MM.1S (cell line): ENCODE data around the gene RHOV.
A peak's percentile ranks its signal among the peaks of the same experiment; 100 is the strongest.

Experiments
- DNase-seq: peaks from one replicate; pipeline ENCODE4 v3.0.0-alpha.2; 2015
- H2AFZ ChIP-seq: fragments of 300-600 bp; sonication (generic); 2 replicates; pipeline ENCODE4 v1.6.0; 2016; ENCODE audit warnings: antibody characterized with exemption, low read length
- H3F3A ChIP-seq: fragments of 300-600 bp; sonication (generic); 2 replicates; pipeline ENCODE4 v1.6.1; 2016; ENCODE audit warnings: mild to moderate bottlenecking, antibody characterized with exemption, low read length, moderate library complexity, mixed read lengths; ENCODE audit not compliant: insufficient read depth
- H3K27ac ChIP-seq: fragments of 300-600 bp; sonication (generic); 2 replicates; pipeline ENCODE4 v1.5.1; 2016; ENCODE audit warnings: mild to moderate bottlenecking, low read length
- H3K27me3 ChIP-seq: fragments of 300-600 bp; sonication (generic); replicated peaks from 2 replicates; pipeline ENCODE4 v1.6.0; 2016; ENCODE audit warnings: low read length; ENCODE audit not compliant: insufficient read depth
- H3K36me3 ChIP-seq: fragments of 300-600 bp; sonication (generic); replicated peaks from 2 replicates; pipeline ENCODE4 v1.6.1; 2016; ENCODE audit warnings: mild to moderate bottlenecking, low read length, mixed read lengths; ENCODE audit not compliant: insufficient read depth
- H3K4me1 ChIP-seq: fragments of 300-600 bp; sonication (generic); 2 replicates; pipeline ENCODE4 v1.6.1; 2016; ENCODE audit warnings: low read length, mixed read lengths
- H3K4me2 ChIP-seq: fragments of 300-600 bp; sonication (generic); 2 replicates; pipeline ENCODE4 v1.6.0; 2016; ENCODE audit warnings: low read depth, low read length
- H3K4me3 ChIP-seq: fragments of 300-600 bp; sonication (generic); 2 replicates; pipeline ENCODE4 v1.5.1; 2016; ENCODE audit warnings: low read length, mixed read lengths
- H3K79me2 ChIP-seq: fragments of 300-600 bp; sonication (generic); 2 replicates; pipeline ENCODE4 v1.6.1; 2016; ENCODE audit warnings: mixed run types, low read length, mixed read lengths
- H3K9ac ChIP-seq: fragments of 300-600 bp; sonication (generic); 2 replicates; pipeline ENCODE4 v1.6.1; 2016; ENCODE audit warnings: low read length, mixed read lengths
- H3K9me2 ChIP-seq: fragments of 300-600 bp; sonication (generic); replicated peaks from 2 replicates; pipeline ENCODE4 v1.6.1; 2016; ENCODE audit warnings: mild to moderate bottlenecking, low read length, mixed read lengths; ENCODE audit not compliant: insufficient read depth
- H3K9me3 ChIP-seq: fragments of 300-600 bp; sonication (generic); replicated peaks from 2 replicates; pipeline ENCODE4 v1.6.1; 2016; ENCODE audit warnings: mild to moderate bottlenecking, low read length, mixed read lengths; ENCODE audit not compliant: insufficient read depth
- H4K20me1 ChIP-seq: fragments of 300-600 bp; sonication (generic); 2 replicates; pipeline ENCODE4 v1.6.1; 2016; ENCODE audit warnings: mild to moderate bottlenecking, low read length, moderate library complexity, mixed read lengths; ENCODE audit not compliant: insufficient read depth
- EZH2 ChIP-seq: fragments of 300-600 bp; sonication (generic); optimal IDR thresholded peaks from 2 replicates; pipeline ENCODE3; 2017; ENCODE audit warnings: low read depth, mild to moderate bottlenecking, antibody characterized with exemption, low read length, mixed read lengths
- EZH2phosphoT487 ChIP-seq: fragments of 300-600 bp; sonication (generic); IDR thresholded peaks from 2 replicates; pipeline ENCODE4 v1.6.1; 2018; ENCODE audit warnings: antibody characterized with exemption, low read length
- TF ChIP-seq, protein P1 (sequence below): fragments of 300-600 bp; sonication (generic); IDR thresholded peaks from 2 replicates; pipeline ENCODE4 v1.5.1; 2016; ENCODE audit warnings: antibody characterized with exemption, low read length, mixed read lengths

Gene RHOV

DNA sequence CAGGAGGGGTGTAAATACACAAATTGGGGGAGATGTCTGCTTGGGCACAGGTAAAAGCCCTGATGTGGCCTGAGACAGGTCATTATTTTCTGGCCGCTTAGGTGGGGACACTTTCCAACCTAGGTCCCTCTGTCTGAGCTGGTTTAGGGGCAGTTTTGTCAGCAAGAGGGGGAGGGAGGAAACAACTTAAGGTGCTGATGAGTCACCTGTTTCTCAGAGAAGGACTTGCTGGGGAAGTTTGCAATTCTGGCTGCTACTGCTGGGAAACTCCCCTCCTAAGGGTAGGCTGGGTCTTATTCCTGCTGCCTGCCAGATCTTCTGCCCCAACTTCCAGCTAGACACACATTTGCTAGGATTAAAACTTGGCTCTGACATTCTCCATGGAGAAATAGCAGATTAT, 4.8 kb upstream of the RHOV start:
- peak; percentile 71 for DNase-seq
- Histone ChIP-seq H2AFZ (0 out of 2 replicates have a peak overlapping the region, but pooled peaks have one; percentile 26), H3K4me3 (no peak overlapping the region), H4K20me1 (no peaks in the 10 kb centered on the region), H3F3A (no peaks in the 10 kb centered on the region), H3K4me1 (peaks cover 9% of the 10 kb centered on the region), H3K36me3 (no peaks in the 10 kb centered on the region), H3K9ac (no peak overlapping the region), H3K27ac (no peak overlapping the region; the same call in 1 of the 2 replicates), H3K9me2 (no peaks in the 10 kb centered on the region), H3K9me3 (no peaks in the 10 kb centered on the region), H3K27me3 (no peaks in the 10 kb centered on the region), H3K4me2 (peak overlapping the region; percentile 18; the same call in 1 of the 2 replicates), H3K79me2 (no peaks in the 10 kb centered on the region)
- TF ChIP-seq EZH2 (no peak), EZH2phosphoT487 (no peak)
- TF ChIP-seq, protein P1, sequence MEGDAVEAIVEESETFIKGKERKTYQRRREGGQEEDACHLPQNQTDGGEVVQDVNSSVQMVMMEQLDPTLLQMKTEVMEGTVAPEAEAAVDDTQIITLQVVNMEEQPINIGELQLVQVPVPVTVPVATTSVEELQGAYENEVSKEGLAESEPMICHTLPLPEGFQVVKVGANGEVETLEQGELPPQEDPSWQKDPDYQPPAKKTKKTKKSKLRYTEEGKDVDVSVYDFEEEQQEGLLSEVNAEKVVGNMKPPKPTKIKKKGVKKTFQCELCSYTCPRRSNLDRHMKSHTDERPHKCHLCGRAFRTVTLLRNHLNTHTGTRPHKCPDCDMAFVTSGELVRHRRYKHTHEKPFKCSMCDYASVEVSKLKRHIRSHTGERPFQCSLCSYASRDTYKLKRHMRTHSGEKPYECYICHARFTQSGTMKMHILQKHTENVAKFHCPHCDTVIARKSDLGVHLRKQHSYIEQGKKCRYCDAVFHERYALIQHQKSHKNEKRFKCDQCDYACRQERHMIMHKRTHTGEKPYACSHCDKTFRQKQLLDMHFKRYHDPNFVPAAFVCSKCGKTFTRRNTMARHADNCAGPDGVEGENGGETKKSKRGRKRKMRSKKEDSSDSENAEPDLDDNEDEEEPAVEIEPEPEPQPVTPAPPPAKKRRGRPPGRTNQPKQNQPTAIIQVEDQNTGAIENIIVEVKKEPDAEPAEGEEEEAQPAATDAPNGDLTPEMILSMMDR, result no peak

DNA sequence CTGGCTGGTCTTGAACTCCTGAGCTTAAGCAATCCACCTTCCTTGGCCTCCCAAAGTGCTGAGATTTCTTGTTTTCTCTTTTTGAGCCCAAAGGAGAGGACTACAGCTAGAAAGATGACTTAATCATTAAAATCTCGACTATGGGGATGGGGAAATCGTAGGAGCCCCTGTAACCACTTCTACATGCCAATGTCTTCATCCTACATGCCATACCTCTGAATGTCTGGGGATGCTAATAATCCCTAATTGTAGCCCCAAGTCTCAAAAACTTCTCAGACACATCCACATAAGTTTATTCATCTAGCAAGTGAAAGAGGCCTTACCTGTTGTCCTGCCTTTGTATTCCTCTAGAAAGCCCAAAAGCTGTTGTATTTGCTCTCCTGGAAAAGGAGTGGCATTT, 3.7 kb upstream of the RHOV start:
- peaks cover 9% of the 10 kb centered on the region for H3K4me1 ChIP-seq

DNA sequence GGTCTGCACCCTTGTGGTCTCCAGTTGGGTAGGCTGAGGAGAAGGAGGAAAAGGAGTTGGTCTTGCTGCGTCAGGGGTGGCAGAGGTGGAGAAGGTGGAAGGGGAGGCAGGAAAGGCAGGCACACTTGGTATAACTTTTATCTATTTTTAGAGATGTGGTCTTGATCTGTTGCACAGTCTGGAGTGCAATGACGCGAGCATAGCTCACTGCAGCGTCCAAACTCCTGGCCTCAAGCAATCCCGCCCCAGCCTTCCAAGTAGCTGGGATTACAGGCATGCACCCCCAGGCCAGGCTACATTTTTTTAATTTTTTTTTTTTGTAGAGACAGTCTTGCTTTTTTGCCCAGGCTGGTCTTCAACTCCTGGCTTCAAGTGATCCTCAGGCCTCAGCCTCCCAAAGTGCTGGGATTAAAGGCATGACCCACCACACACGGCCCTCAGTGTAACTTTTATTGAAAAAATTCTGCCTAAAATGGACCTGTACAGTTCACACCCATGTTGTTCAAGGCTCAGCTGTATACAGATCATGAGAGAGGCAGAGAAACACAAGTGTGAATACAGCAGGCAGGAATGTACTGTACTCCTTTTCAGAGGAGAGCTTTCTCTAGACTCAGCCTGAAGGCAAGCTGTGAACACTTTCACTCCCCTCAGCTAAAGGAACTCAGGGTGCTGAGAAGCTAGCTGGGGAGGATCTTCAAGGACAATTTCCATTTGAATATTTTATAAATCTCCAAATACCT, 2.1 kb upstream of the RHOV start:
- Histone ChIP-seq H4K20me1 (no peaks in the 10 kb centered on the region), H2AFZ (no peak overlapping the region), H3K27me3 (no peaks in the 10 kb centered on the region), H3F3A (no peaks in the 10 kb centered on the region), H3K4me1 (peaks cover 12% of the 10 kb centered on the region), H3K79me2 (no peaks in the 10 kb centered on the region), H3K4me3 (no peak overlapping the region), H3K36me3 (no peaks in the 10 kb centered on the region), H3K9me2 (no peaks in the 10 kb centered on the region), H3K9me3 (no peaks in the 10 kb centered on the region), H3K4me2 (no peak overlapping the region), H3K9ac (no peak overlapping the region), H3K27ac (no peak overlapping the region)
- no peak for DNase-seq
- TF ChIP-seq EZH2 (no peak), EZH2phosphoT487 (no peak)
- TF ChIP-seq, protein P1, result no peak

More for the DNA sequence above, 3.7 kb upstream of the RHOV start:
- Histone ChIP-seq H3K9ac (no peak overlapping the region), H4K20me1 (no peaks in the 10 kb centered on the region), H3K4me3 (no peak overlapping the region), H3K79me2 (no peaks in the 10 kb centered on the region), H3K9me2 (no peaks in the 10 kb centered on the region), H2AFZ (no peak overlapping the region), H3K36me3 (no peaks in the 10 kb centered on the region), H3K27ac (no peak overlapping the region), H3K4me2 (no peak overlapping the region), H3K9me3 (no peaks in the 10 kb centered on the region), H3F3A (no peaks in the 10 kb centered on the region), H3K27me3 (no peaks in the 10 kb centered on the region)
- no peak for DNase-seq
- no peak for TF ChIP-seq EZH2phosphoT487
- TF ChIP-seq, protein P1, result no peak
- TF ChIP-seq EZH2, result no peak
